ENCODE measurements around the gene DYNAP.

- TF ChIP-seq POLR2A (IDR thresholded peaks at IDR 0.05) (no peak), CTCF (IDR thresholded peaks at IDR 0.05) (no peak)
Observed at GRCh38 chr18:54616220-54616848, 25.3 kb downstream of the DYNAP start.

Data from thyroid gland (tissue), 4 donors.